Measurements from ENCODE around the gene TCTN3. TPM values are rescaled to one million over a fixed set of nuclear protein-coding genes. Genes with fewer than 3 reads are reported as not detected.

The TCTN3 gene
- total RNA-seq, 1 experiment from 2014 or later, result 41.7 TPM

DNA sequence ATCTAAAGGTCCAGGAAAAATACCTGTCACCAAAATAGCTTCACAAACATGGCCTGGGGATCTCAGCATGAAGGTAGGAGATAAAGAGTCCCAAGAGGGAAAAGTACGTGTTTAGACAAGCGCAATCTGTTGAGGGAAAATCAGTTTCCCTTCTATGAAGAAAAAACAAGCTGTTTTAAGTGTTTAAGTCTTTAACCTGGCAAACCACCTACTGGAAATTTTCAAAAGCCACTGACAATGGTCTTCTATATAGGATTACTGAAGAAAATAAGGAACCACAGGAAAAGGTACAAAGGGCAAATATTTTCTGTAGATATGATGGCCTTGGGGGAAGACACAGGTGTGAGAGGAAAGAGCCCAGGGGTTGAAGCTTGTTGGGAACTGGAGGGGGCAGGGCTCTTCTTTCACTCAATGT, 58.4 kb downstream of the TCTN3 start:
- no peaks in the 10 kb centered on the region for H3K79me2 ChIP-seq (ENCODE audit: insufficient read depth, low read length)
- H3K9ac ChIP-seq (ENCODE audit: low read length), result no peak overlapping the region
- H3K4me3 ChIP-seq (replicated peaks in 1 of 2; ENCODE audit: low read depth in 1 of 2, low read length in 2 of 2), result no peak overlapping the region
- RAD21 ChIA-PET (ENCODE audit: low non-redundant PET in 1 of 2, low total read pairs in 2 of 2, uncharacterized antibody in 2 of 2, unreplicated experiment in 2 of 2), result no interaction called here
- ATAC-seq, result no peak
- H3K36me3 ChIP-seq (ENCODE audit: control insufficient read depth in 1 of 2, insufficient read depth in 2 of 2, low read length in 2 of 2), result peaks cover 38 to 42% of the 10 kb centered on the region in 2 experiments; a peak in 3 of 4 replicates
- TF ChIP-seq ZFX (IDR thresholded peaks at IDR 0.05) (no peak), ZNF274 (IDR thresholded peaks at IDR 0.05; ENCODE audit: low read depth, low read length) (no peak), SIN3A (IDR thresholded peaks at IDR 0.05; ENCODE audit: low read depth) (no peak), RAD21 (IDR thresholded peaks at IDR 0.05; ENCODE audit: low read depth) (no peak), EZH2 (IDR thresholded peaks at IDR 0.05) (no peak), POLR2A (IDR thresholded peaks at IDR 0.05; ENCODE audit: borderline replicate concordance, extremely low read depth, insufficient read depth, insufficient read length) (no peak), TCF7L2 (IDR thresholded peaks at IDR 0.05; ENCODE audit: borderline replicate concordance, extremely low read depth, insufficient read depth, insufficient read length) (no peak), POLR2AphosphoS5 (IDR thresholded peaks at IDR 0.05; ENCODE audit: low read depth, low read length) (no peak), SRF (IDR thresholded peaks at IDR 0.05; ENCODE audit: low read depth) (no peak), YY1 (IDR thresholded peaks at IDR 0.05; ENCODE audit: extremely low read depth, insufficient replicate concordance, low read depth, low read length) (no peak)
- TF ChIP-seq, protein P1, sequence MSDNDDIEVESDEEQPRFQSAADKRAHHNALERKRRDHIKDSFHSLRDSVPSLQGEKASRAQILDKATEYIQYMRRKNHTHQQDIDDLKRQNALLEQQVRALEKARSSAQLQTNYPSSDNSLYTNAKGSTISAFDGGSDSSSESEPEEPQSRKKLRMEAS (IDR thresholded peaks at IDR 0.05), result no peak
- TF ChIP-seq, protein P2, sequence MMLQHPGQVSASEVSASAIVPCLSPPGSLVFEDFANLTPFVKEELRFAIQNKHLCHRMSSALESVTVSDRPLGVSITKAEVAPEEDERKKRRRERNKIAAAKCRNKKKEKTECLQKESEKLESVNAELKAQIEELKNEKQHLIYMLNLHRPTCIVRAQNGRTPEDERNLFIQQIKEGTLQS (IDR thresholded peaks at IDR 0.05), result no peak
- TF ChIP-seq, protein P3, sequence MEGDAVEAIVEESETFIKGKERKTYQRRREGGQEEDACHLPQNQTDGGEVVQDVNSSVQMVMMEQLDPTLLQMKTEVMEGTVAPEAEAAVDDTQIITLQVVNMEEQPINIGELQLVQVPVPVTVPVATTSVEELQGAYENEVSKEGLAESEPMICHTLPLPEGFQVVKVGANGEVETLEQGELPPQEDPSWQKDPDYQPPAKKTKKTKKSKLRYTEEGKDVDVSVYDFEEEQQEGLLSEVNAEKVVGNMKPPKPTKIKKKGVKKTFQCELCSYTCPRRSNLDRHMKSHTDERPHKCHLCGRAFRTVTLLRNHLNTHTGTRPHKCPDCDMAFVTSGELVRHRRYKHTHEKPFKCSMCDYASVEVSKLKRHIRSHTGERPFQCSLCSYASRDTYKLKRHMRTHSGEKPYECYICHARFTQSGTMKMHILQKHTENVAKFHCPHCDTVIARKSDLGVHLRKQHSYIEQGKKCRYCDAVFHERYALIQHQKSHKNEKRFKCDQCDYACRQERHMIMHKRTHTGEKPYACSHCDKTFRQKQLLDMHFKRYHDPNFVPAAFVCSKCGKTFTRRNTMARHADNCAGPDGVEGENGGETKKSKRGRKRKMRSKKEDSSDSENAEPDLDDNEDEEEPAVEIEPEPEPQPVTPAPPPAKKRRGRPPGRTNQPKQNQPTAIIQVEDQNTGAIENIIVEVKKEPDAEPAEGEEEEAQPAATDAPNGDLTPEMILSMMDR (IDR thresholded peaks at IDR 0.05 in 2 of 3, conservative IDR thresholded peaks at IDR 0.05 in 1 of 3; ENCODE audit: borderline replicate concordance in 1 of 3, insufficient read depth in 1 of 3, low read depth in 2 of 3, low read length in 2 of 3), result no peak
- CTCF ChIA-PET, result no interaction called here
- intact Hi-C loops (cut with micrococcal nuclease), result no loop called here
- H3K9me3 ChIP-seq (ENCODE audit: control insufficient read depth in 1 of 2, insufficient read depth in 1 of 2, low read depth in 1 of 2, low read length in 2 of 2), result no peaks in the 10 kb centered on the region
- H3K27ac ChIP-seq (ENCODE audit: low read depth, low read length), result no peak overlapping the region
- H2AFZ ChIP-seq (ENCODE audit: low read depth, low read length, poor library complexity, severe bottlenecking), result no peak overlapping the region
- H3K9me2 ChIP-seq (ENCODE audit: insufficient read depth), result no peaks in the 10 kb centered on the region
- no peak for DNase-seq (ENCODE audit: low read depth, low spot score)
- H3K4me1 ChIP-seq (ENCODE audit: control insufficient read depth in 1 of 2, insufficient read depth in 2 of 2, low read length in 2 of 2), result no peaks in the 10 kb centered on the region
- POLR2A ChIA-PET, result no interaction called here
- H3K27me3 ChIP-seq (ENCODE audit: insufficient read depth, low read length), result no peaks in the 10 kb centered on the region
- H4K20me1 ChIP-seq (ENCODE audit: insufficient read depth), result no peaks in the 10 kb centered on the region
- H3K4me2 ChIP-seq (ENCODE audit: low read length), result no peak overlapping the region
- no TSS peak for BruUV-seq (replicated peaks)
